ENCODE measurements around the gene DUSP3. TPM values are rescaled to one million over a fixed set of nuclear protein-coding genes. Genes with fewer than 3 reads are reported as not detected.

The DUSP3 gene
- total and polyA plus RNA-seq, 10 of the 15 experiments (the other 5 are each of a cell fraction or from before 2014, with no cell fraction given) = 1.5 to 12.1 (median 3.8) TPM

DNA sequence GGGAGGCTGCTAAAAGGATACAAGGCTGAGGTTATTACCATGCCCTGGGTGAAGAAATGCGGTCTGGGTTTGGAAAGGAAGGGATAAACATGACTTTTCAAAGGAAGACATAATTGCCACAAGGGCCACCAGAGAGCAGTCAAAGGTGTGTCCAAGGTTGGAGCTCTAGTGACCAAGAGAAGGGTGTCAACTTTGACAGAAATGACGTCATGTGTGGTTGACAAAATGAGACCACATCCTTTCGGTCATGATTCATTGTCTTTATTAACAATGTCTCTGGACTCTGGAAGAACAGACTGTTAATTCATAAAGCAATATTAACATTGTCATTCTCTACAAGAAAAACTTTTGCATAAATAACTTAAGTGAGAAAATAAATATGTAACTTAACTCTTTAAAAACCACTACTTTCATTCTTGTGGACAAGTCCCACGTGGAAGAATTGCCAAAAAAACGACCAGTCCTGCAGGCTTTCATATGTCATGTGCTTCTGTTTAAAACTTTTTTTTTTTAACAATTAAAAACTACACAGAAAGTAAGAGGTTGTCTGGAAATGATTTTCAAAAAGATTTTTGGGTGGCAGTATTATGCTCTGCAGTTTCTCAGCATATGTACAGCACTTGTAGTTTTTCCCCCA is 25.2 kb downstream of the DUSP3 start (continued):
- TF ChIP-seq, protein P1, sequence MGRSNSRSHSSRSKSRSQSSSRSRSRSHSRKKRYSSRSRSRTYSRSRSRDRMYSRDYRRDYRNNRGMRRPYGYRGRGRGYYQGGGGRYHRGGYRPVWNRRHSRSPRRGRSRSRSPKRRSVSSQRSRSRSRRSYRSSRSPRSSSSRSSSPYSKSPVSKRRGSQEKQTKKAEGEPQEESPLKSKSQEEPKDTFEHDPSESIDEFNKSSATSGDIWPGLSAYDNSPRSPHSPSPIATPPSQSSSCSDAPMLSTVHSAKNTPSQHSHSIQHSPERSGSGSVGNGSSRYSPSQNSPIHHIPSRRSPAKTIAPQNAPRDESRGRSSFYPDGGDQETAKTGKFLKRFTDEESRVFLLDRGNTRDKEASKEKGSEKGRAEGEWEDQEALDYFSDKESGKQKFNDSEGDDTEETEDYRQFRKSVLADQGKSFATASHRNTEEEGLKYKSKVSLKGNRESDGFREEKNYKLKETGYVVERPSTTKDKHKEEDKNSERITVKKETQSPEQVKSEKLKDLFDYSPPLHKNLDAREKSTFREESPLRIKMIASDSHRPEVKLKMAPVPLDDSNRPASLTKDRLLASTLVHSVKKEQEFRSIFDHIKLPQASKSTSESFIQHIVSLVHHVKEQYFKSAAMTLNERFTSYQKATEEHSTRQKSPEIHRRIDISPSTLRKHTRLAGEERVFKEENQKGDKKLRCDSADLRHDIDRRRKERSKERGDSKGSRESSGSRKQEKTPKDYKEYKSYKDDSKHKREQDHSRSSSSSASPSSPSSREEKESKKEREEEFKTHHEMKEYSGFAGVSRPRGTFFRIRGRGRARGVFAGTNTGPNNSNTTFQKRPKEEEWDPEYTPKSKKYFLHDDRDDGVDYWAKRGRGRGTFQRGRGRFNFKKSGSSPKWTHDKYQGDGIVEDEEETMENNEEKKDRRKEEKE (IDR thresholded peaks at IDR 0.05) = no peak
- TF ChIP-seq, protein P2, sequence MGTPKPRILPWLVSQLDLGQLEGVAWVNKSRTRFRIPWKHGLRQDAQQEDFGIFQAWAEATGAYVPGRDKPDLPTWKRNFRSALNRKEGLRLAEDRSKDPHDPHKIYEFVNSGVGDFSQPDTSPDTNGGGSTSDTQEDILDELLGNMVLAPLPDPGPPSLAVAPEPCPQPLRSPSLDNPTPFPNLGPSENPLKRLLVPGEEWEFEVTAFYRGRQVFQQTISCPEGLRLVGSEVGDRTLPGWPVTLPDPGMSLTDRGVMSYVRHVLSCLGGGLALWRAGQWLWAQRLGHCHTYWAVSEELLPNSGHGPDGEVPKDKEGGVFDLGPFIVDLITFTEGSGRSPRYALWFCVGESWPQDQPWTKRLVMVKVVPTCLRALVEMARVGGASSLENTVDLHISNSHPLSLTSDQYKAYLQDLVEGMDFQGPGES (IDR thresholded peaks at IDR 0.05) = no peak
- peak; percentile 73 for TF ChIP-seq JUND (IDR thresholded peaks at IDR 0.05; ENCODE audit: low read depth, low read length)
- TF ChIP-seq BCL11A (IDR thresholded peaks at IDR 0.05; ENCODE audit: low read depth, low read length) = 0 out of 2 replicates have a peak, but pooled peaks have one; percentile 24
- TF ChIP-seq MTA3 (IDR thresholded peaks at IDR 0.05; ENCODE audit: borderline replicate concordance, low read length) = no peak
- TF ChIP-seq GABPA (IDR thresholded peaks at IDR 0.05; ENCODE audit: low read depth) = no peak
- no peak for TF ChIP-seq SIX5 (IDR thresholded peaks at IDR 0.05; ENCODE audit: low read depth, low read length, severe bottlenecking)
- peak; percentile 84 for TF ChIP-seq PRDM15 (CRISPR knock-in tag; IDR thresholded peaks at IDR 0.05)
- TF ChIP-seq ZNF217 (IDR thresholded peaks at IDR 0.05) = no peak
- no peak for TF ChIP-seq REST (IDR thresholded peaks at IDR 0.05; ENCODE audit: low read depth, low read length)
- TF ChIP-seq, protein P3, sequence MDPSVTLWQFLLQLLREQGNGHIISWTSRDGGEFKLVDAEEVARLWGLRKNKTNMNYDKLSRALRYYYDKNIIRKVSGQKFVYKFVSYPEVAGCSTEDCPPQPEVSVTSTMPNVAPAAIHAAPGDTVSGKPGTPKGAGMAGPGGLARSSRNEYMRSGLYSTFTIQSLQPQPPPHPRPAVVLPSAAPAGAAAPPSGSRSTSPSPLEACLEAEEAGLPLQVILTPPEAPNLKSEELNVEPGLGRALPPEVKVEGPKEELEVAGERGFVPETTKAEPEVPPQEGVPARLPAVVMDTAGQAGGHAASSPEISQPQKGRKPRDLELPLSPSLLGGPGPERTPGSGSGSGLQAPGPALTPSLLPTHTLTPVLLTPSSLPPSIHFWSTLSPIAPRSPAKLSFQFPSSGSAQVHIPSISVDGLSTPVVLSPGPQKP (IDR thresholded peaks at IDR 0.05; ENCODE audit: low read depth, low read length) = no peak
- TF ChIP-seq IKZF1 (conservative IDR thresholded peaks at IDR 0.05) = peak; percentile 52
- no peak for TF ChIP-seq RFX5 (IDR thresholded peaks at IDR 0.05; ENCODE audit: low read depth, low read length)
- TF ChIP-seq ATF7 (IDR thresholded peaks at IDR 0.05; ENCODE audit: low read depth) = peak; percentile 100
- TF ChIP-seq CREM (IDR thresholded peaks at IDR 0.05; ENCODE audit: low read depth) = peak; percentile 48; the same call in 1 of the 2 replicates
- TF ChIP-seq MYB (IDR thresholded peaks at IDR 0.05; ENCODE audit: borderline replicate concordance, low read depth, low read length) = no peak
- TF ChIP-seq EED (IDR thresholded peaks at IDR 0.05; ENCODE audit: low read depth) = no peak
